ENCODE results near the gene RAP1GAP. TPM values are rescaled to one million over a fixed set of nuclear protein-coding genes. Genes with fewer than 3 reads are reported as not detected.
"Not testable (repeated sequence)": the region's sequence is repeated elsewhere in the genome, so short reads cannot be mapped to it uniquely, and the experiment has no call there.

The RAP1GAP gene
- total RNA-seq, 2 experiments from 2014 or later: 0.20 to 0.44 TPM

- Mint-ChIP-seq H3K4me3 (no peak overlapping the region), H3K9me3 (no peaks in the 10 kb centered on the region), H3K36me3 (ENCODE audit: low read depth) (no peaks in the 10 kb centered on the region), H3K4me1 (ENCODE audit: low read depth) (no peaks in the 10 kb centered on the region), H3K27ac (no peak overlapping the region), H3K27me3 (peaks cover 18% of the 10 kb centered on the region)
- POLR2A ChIA-PET: no interaction called here
- no peaks in the 10 kb centered on the region for H3K36me3 ChIP-seq (ENCODE audit: insufficient read depth, low read length)
- DNase-seq (no peak), ATAC-seq (ENCODE audit: poor library complexity) (no peak)
- intact Hi-C loops (cut with DNase I, micrococcal nuclease): no loop called here
- CTCF ChIA-PET: no interaction called here
- peaks cover 2 to 4% of the 10 kb centered on the region in 2 experiments for H3K27me3 ChIP-seq (ENCODE audit: control insufficient read depth in 1 of 2, insufficient read depth in 2 of 2, low read length in 2 of 2)
- no peaks in the 10 kb centered on the region for H3K4me1 ChIP-seq (ENCODE audit: insufficient read depth, low read length)
- no peak for TF ChIP-seq CTCF (IDR thresholded peaks at IDR 0.05)
- no peak overlapping the region for H3K27ac ChIP-seq (ENCODE audit: low read depth in 1 of 2, low read length in 2 of 2)
- H3K9me3 ChIP-seq (ENCODE audit: control insufficient read depth in 1 of 2, insufficient read depth in 1 of 2, low read length in 2 of 2): peaks cover 0 to 4% of the 10 kb centered on the region in 2 experiments
- H3K4me3 ChIP-seq (ENCODE audit: low read length): no peak overlapping the region
These were observed 100.3 kb downstream of the RAP1GAP start for GRCh38 chr1:21568809-21569385.

- H3K27me3 ChIP-seq (ENCODE audit: control insufficient read depth in 1 of 2, insufficient read depth in 2 of 2, low read length in 2 of 2): peaks cover 0 to 2% of the 10 kb centered on the region in 2 experiments
- intact Hi-C loops (cut with DNase I, micrococcal nuclease): no loop called here
- H3K27ac ChIP-seq (ENCODE audit: low read depth in 1 of 2, low read length in 2 of 2): no peak overlapping the region
- H3K9me3 ChIP-seq (ENCODE audit: control insufficient read depth in 1 of 2, insufficient read depth in 1 of 2, low read length in 2 of 2): peaks cover 0 to 4% of the 10 kb centered on the region in 2 experiments
- H3K36me3 ChIP-seq (ENCODE audit: insufficient read depth, low read length): no peaks in the 10 kb centered on the region
- POLR2A ChIA-PET: no interaction called here
- TF ChIP-seq CTCF (IDR thresholded peaks at IDR 0.05): no peak
- DNase-seq: no peak
- H3K4me1 ChIP-seq (ENCODE audit: insufficient read depth, low read length): no peaks in the 10 kb centered on the region
- Mint-ChIP-seq H3K4me3 (no peak overlapping the region), H3K4me1 (ENCODE audit: low read depth) (no peaks in the 10 kb centered on the region), H3K9me3 (no peaks in the 10 kb centered on the region), H3K27me3 (peaks cover 14% of the 10 kb centered on the region), H3K36me3 (ENCODE audit: low read depth) (no peaks in the 10 kb centered on the region), H3K27ac (no peak overlapping the region)
- H3K4me3 ChIP-seq (ENCODE audit: low read length): no peak overlapping the region
- CTCF ChIA-PET: no interaction called here
- ATAC-seq (ENCODE audit: poor library complexity): no peak
These were observed 101.0 kb downstream of the RAP1GAP start for GRCh38 chr1:21568006-21568746.

GRCh38 chr1:21567241-21568005, 101.7 kb downstream of the RAP1GAP start:
- TF ChIP-seq CTCF (IDR thresholded peaks at IDR 0.05): no peak
- H3K36me3 Mint-ChIP-seq (ENCODE audit: low read depth): no peaks in the 10 kb centered on the region
- no peak overlapping the region for H3K27ac Mint-ChIP-seq
- intact Hi-C loops (cut with DNase I, micrococcal nuclease): no loop called here
- H3K4me3 ChIP-seq (ENCODE audit: low read length): no peak overlapping the region
- H3K4me1 ChIP-seq (ENCODE audit: insufficient read depth, low read length): no peaks in the 10 kb centered on the region
- H3K27me3 Mint-ChIP-seq: peaks cover 13% of the 10 kb centered on the region
- H3K9me3 ChIP-seq (ENCODE audit: control insufficient read depth in 1 of 2, insufficient read depth in 1 of 2, low read length in 2 of 2): peaks cover 0 to 4% of the 10 kb centered on the region in 2 experiments
- no peaks in the 10 kb centered on the region for H3K9me3 Mint-ChIP-seq
- POLR2A ChIA-PET: no interaction called here
- H3K4me3 Mint-ChIP-seq: no peak overlapping the region
- ATAC-seq (ENCODE audit: poor library complexity) (no peak), DNase-seq (no peak)
- CTCF ChIA-PET: no interaction called here
- H3K27me3 ChIP-seq (ENCODE audit: control insufficient read depth in 1 of 2, insufficient read depth in 2 of 2, low read length in 2 of 2): no peaks in the 10 kb centered on the region
- H3K27ac ChIP-seq (ENCODE audit: low read depth in 1 of 2, low read length in 2 of 2): no peak overlapping the region
- H3K4me1 Mint-ChIP-seq (ENCODE audit: low read depth): no peaks in the 10 kb centered on the region
- no peaks in the 10 kb centered on the region for H3K36me3 ChIP-seq (ENCODE audit: insufficient read depth, low read length)

- H3K4me3 ChIP-seq (ENCODE audit: low read length); H3K9me3 Mint-ChIP-seq; H3K9me3 ChIP-seq (ENCODE audit: control insufficient read depth in 1 of 2, insufficient read depth in 1 of 2, low read length in 2 of 2); H3K4me1 ChIP-seq (ENCODE audit: insufficient read depth, low read length); H3K36me3 Mint-ChIP-seq (ENCODE audit: low read depth); H3K36me3 ChIP-seq (ENCODE audit: insufficient read depth, low read length); H3K27ac ChIP-seq (ENCODE audit: low read depth in 1 of 2, low read length in 2 of 2); intact Hi-C loops (cut with DNase I, micrococcal nuclease); DNase-seq; H3K4me3 Mint-ChIP-seq; H3K27me3 Mint-ChIP-seq; POLR2A ChIA-PET; CTCF ChIA-PET; H3K27ac Mint-ChIP-seq; H3K27me3 ChIP-seq (ENCODE audit: control insufficient read depth in 1 of 2, insufficient read depth in 2 of 2, low read length in 2 of 2); ATAC-seq (ENCODE audit: poor library complexity); H3K4me1 Mint-ChIP-seq (ENCODE audit: low read depth): not testable (repeated sequence)
These were observed 102.8 kb downstream of the RAP1GAP start for GRCh38 chr1:21566361-21566760.

All from CD4-positive, alpha-beta T cell (primary cell).